Measurements from ENCODE around the gene SERPINE3.

Gene SERPINE3

DNA sequence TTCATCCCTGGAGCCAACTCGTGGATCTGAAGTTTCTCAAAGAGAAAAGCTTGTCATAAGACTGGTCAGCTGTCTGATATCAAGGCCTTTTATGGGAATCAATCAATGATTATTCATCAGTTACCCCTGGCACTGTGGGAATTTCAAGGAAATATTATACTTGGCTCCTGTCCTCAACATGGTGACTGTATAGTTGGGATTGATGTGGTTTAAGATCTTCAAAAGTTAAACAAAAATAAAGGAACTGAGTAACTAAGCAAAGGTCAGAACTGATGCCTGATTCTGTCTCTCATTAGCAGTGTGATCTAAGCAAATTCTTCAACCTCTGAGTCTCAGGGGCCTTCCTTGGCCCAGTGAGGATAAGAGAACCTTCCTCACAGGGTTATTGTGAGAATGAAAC lies 22.2 kb upstream of the SERPINE3 start:
- no peak for DNase-seq (ENCODE audit: low spot score)
- H3K27ac ChIP-seq: no peak overlapping the region
- ChIA-PET CTCF (interaction anchor here (0.7 to 1.0 kb wide), 2 partner anchors 14 to 20 kb away, joined by 4 to 6 read pairs; no protein-coding TSS in a partner anchor), POLR2A (ENCODE audit: low non-redundant PET) (no interaction called here)
- TF ChIP-seq, protein P1, sequence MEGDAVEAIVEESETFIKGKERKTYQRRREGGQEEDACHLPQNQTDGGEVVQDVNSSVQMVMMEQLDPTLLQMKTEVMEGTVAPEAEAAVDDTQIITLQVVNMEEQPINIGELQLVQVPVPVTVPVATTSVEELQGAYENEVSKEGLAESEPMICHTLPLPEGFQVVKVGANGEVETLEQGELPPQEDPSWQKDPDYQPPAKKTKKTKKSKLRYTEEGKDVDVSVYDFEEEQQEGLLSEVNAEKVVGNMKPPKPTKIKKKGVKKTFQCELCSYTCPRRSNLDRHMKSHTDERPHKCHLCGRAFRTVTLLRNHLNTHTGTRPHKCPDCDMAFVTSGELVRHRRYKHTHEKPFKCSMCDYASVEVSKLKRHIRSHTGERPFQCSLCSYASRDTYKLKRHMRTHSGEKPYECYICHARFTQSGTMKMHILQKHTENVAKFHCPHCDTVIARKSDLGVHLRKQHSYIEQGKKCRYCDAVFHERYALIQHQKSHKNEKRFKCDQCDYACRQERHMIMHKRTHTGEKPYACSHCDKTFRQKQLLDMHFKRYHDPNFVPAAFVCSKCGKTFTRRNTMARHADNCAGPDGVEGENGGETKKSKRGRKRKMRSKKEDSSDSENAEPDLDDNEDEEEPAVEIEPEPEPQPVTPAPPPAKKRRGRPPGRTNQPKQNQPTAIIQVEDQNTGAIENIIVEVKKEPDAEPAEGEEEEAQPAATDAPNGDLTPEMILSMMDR (conservative IDR thresholded peaks at IDR 0.05; ENCODE audit: low read depth): no peak

DNA sequence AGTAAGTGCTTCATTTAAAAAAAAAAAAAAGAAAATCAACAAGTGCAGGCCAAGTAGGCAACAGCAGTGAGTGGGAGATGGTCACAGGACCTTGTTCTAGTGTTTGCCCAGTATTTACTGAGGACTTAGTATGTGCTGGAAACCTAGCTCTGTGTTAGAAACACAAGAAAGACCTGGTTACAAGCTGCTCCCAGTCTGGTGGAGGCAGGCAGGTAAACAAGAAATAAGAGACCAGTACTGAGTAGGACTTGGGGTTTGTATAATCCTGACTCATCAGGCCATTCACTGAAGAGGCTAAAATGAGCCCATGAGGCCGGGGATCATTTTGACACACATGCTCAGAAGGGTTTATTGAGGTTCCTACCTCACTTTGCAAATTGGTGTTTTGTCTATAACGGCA lies 21.5 kb upstream of the SERPINE3 start:
- no peak for DNase-seq (ENCODE audit: low spot score)
- ChIA-PET CTCF (interaction anchor here (0.6 to 1.0 kb wide), 4 partner anchors 13 to 94 kb away, joined by 3 to 6 read pairs (median 4); no protein-coding TSS in a partner anchor), POLR2A (ENCODE audit: low non-redundant PET) (no interaction called here)
- no peak overlapping the region for H3K27ac ChIP-seq
- TF ChIP-seq, protein P1 (conservative IDR thresholded peaks at IDR 0.05; ENCODE audit: low read depth): no peak

DNA sequence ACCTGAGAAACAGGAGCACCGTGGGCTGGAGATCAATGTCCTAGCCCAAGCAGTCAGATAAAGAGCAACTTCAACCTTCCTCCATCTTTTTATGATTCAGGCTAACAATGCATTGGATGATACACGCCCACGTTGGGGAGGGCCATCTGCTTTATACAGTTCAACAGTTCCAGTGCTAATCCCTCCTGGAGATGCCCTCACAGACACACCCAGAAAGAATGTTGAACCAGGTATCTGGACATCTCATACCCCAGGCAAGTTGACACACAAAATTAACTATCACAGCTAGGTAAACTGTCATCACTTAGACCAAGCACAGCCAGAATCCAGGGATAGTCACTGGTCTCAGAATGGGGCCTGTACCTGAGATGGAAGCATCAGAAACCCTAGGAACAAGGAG lies 20.6 kb upstream of the SERPINE3 start:
- CTCF ChIA-PET: no interaction called here
- TF ChIP-seq, protein P1 (conservative IDR thresholded peaks at IDR 0.05; ENCODE audit: low read depth): no peak
- no peak for DNase-seq (ENCODE audit: low spot score)

DNA sequence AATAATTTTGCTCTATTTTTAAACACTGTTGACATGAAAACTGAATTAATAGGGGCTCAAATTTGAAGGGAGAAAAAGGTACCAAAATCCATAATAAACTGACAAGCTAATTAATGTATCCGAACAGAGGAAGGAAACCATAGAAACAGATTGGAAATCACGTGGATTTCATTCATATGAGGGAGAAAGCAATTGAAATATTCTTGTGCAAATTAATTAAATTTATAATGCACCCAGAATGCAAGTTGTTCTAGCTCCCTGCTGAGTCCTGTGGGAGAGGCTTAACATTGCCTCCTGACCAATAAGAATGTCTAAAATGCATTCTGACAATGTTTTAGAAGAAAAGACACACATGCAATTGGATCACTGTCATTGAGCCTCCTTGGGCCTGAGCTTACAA lies 17.7 kb upstream of the SERPINE3 start:
- CTCF ChIA-PET: interaction anchor here (0.6 kb wide), 1 partner anchor 759 kb away, joined by 3 read pairs; no protein-coding TSS in a partner anchor
- H3K27ac ChIP-seq: no peak overlapping the region
- TF ChIP-seq, protein P1 (conservative IDR thresholded peaks at IDR 0.05; ENCODE audit: low read depth): no peak
- POLR2A ChIA-PET (ENCODE audit: low non-redundant PET): no interaction called here
- DNase-seq (ENCODE audit: low spot score): no peak

More for the DNA sequence above, 20.6 kb upstream of the SERPINE3 start:
- no peak overlapping the region for H3K27ac ChIP-seq
- POLR2A ChIA-PET (ENCODE audit: low non-redundant PET): no interaction called here

DNA sequence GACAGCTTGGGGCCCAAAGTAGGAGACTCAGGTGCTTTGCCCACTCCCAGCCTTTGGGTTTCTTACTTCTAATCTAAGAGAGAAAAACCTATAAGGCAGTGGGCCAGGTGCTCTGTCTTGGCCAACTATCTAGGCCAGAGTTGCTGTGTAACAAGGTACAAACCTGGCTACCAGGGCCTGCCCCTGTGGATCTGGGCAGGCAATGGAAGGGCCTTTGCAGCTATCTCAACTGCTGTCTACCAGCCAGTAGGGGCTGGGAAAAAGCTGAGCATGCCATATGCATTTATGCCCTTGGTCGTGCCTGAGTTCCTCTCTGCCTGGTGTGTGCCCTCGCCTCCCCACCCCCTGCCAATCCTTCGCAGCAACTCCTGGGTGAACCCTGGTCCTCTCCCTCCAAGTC lies 16.7 kb upstream of the SERPINE3 start:
- TF ChIP-seq, protein P1 (conservative IDR thresholded peaks at IDR 0.05; ENCODE audit: low read depth): no peak
- no peak for DNase-seq (ENCODE audit: low spot score)
- CTCF ChIA-PET: interaction anchor here (0.6 kb wide), 1 partner anchor 155 kb away, joined by 3 read pairs; no protein-coding TSS in a partner anchor
- POLR2A ChIA-PET (ENCODE audit: low non-redundant PET): no interaction called here
- no peak overlapping the region for H3K27ac ChIP-seq

DNA sequence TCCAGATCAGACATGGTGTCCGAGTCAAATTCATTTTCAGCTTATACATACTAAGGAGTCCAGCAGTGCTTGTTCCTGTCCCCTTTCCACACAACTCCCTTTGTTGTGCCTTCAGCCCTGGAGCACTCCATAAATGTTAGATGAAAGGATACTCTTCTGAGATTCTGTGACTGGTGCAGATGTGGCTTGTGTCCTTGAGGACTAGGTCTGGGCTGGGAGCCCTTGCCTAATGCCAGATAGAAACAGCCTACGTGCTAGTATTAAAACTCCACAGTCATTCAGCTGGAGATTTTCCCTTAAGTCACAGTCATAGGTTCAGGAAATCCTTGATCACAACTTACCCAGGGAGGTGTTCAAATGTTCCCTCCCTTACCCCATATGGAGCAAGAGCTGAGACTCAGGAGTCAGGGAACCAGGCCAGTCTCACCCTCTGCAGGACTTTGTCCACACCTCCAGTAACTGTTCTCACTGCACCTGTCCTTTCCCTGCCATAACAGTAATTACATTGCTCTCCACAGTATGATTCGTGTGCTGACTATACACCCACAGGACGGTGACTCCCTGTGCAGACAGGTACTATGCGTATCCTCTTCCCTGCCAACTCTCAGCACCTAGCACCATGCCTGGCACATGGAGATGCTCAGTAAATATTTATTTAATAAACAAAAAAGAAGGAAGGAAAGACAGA lies 15.5 kb upstream of the SERPINE3 start:
- ChIA-PET CTCF (interaction anchor here (0.7 kb wide), 1 partner anchor 1572 kb away, joined by 3 read pairs; no protein-coding TSS in a partner anchor), POLR2A (ENCODE audit: low non-redundant PET) (no interaction called here)
- no peak for DNase-seq (ENCODE audit: low spot score)
- TF ChIP-seq, protein P1 (conservative IDR thresholded peaks at IDR 0.05; ENCODE audit: low read depth): no peak
- H3K27ac ChIP-seq: no peak overlapping the region

All from RWPE1 (cell line).